22Rv1 (cell line): ENCODE data around the gene LRRC17.
"Not testable (repeated sequence)": the region's sequence is repeated elsewhere in the genome, so short reads cannot be mapped to it uniquely, and the experiment has no call there.

Experiments used
- H3K27ac ChIP-seq: fragments of 450-650 bp; 2 replicates; pipeline ENCODE4 v1.5.1; 2017
- CTCF ChIP-seq: fragments of 450-650 bp; IDR thresholded peaks from 2 replicates; pipeline ENCODE4 v1.5.1; 2017; ENCODE audit warnings: mild to moderate bottlenecking
- ZFX ChIP-seq: fragments of 450-650 bp; IDR thresholded peaks from 2 replicates; pipeline ENCODE4 v1.6.1; 2017; ENCODE audit warnings: antibody characterized with exemption, borderline replicate concordance

Gene LRRC17

DNA sequence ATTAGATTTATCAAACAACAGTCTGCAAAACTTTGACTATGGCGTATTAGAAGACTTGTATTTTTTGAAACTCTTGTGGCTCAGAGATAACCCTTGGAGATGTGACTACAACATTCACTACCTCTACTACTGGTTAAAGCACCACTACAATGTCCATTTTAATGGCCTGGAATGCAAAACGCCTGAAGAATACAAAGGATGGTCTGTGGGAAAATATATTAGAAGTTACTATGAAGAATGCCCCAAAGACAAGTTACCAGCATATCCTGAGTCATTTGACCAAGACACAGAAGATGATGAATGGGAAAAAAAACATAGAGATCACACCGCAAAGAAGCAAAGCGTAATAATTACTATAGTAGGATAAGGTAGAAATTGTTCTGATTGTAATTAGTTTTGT, 31.4 kb downstream of the LRRC17 start:
- TF ChIP-seq ZFX (no peak), CTCF (no peak)
- no peak overlapping the region for H3K27ac ChIP-seq

DNA sequence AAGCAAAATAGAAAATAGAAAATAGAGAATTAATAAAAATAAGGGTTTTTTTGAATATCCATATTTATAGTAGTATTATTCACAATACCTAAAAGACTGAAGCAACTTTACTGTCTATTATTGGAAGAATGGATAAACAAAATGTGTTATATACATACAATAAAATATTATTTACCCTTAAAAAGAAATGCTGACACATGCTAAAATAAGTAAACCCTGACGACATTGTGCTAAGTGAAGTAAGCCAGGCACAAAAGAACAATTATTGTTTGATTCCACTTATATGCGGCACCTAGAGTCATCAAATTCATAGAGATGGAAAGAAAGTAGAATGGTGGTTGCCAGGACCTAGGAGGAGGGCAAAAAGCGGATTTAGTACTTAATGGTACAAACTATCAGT, 39.0 kb downstream of the LRRC17 start:
- H3K27ac ChIP-seq = no peak overlapping the region
- TF ChIP-seq CTCF = no peak
- no peak for TF ChIP-seq ZFX

DNA sequence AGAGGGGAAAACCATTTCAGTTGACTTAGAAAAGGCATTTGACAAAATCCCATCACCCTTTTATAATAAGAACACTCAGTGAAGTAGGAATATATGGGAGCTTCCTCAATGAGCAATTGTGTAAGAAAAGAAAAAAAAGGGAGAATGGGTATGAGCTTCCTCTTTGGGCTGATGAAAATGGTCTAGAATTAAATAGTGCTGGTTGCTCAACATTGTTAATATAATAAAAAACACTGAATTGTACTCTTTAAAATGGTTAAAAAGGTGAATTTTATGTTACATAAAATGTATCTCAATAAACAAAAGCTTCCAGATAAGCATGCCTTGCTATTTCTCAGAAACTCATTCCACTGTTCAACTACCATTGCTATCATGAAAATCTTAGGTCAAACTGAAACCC, 40.6 kb downstream of the LRRC17 start:
- no peak overlapping the region for H3K27ac ChIP-seq
- TF ChIP-seq CTCF = no peak
- no peak for TF ChIP-seq ZFX

GRCh38 chr7:102954359-102954758, 41.6 kb downstream of the LRRC17 start:
- H3K27ac ChIP-seq = not testable (repeated sequence)

- not testable (repeated sequence) for H3K27ac ChIP-seq
Measured at GRCh38 chr7:102958004-102958403, 45.2 kb downstream of the LRRC17 start.

- not testable (repeated sequence) for H3K27ac ChIP-seq
Measured at GRCh38 chr7:102961993-102962392, 49.2 kb downstream of the LRRC17 start.

GRCh38 chr7:102966465-102966864, 53.7 kb downstream of the LRRC17 start:
- TF ChIP-seq CTCF = no peak
- TF ChIP-seq ZFX = no peak
- no peak overlapping the region for H3K27ac ChIP-seq

DNA sequence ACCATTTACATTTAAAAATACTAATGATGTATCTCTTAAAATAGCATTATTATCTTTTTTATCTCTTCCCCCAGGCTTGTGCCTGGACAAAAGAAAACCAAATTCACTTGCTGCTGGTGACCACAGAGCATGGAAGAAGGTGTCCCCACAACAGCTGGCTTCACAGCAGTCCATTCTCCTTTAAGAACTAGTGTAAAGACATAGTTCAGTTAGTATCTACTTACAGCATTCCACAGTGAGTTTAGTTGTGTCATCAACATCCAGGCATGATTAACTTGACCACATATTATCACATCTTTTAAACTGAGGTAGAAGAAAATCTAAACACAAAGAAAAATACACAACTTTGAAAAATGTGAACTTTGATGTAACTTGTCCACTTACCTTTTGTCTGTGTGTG, 55.0 kb downstream of the LRRC17 start:
- H3K27ac ChIP-seq = no peak overlapping the region
- TF ChIP-seq ZFX (no peak), CTCF (no peak)

DNA sequence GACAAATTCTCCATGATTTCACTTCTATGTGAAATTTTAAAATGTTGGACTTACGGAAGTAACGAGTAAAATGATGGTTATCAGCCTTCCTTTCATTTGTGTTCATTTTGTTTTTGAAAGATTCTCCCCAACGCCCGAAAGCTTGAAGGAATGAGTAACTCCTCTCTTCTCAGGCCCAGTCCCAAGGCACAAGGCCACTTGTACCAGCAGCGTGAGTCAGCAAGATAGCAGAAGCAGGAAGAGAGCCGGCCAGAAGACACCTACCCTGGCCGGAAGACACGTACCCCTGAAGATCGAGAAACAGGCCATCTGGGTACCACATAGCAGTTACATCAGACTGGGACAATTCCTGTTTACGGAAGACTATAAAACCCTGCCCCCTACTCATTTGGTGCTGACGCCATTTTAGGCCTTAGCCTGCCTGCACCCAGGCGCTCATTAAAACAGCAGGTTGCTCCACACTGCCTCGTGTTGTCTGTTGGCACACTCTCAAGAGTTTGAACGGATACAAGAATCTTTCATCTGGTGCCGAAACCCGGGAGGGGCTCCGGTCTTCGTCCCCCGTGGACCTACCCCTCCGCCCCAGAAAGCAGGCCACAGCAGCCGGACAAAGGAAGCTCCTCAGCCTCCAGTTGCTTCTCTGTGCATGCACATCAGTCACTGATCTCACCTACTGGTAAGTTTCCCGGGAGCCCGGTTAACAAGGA, 60.4 kb downstream of the LRRC17 start:
- TF ChIP-seq ZFX (no peak), CTCF (no peak)
- H3K27ac ChIP-seq = no peak overlapping the region
